Occipital lobe (tissue), 2 donors: Measurements from ENCODE around the gene PTPN22. TPM values are rescaled to one million over a fixed set of nuclear protein-coding genes. Genes with fewer than 3 reads are reported as not detected.
A peak's percentile ranks its signal among the peaks of the same experiment; 100 is the strongest.
"Not testable (repeated sequence)": the region's sequence is repeated elsewhere in the genome, so short reads cannot be mapped to it uniquely, and the experiment has no call there.

Source experiments
- DNase-seq: peaks from one replicate; lab custom pipeline; 2025; lab: John Stamatoyannopoulos, UW
- total RNA-seq: library from RNA; depleted of rRNA; stranded (reverse); fragments of >200 nt; gene quantifications from one replicate; pipeline ENCODE4 v1.2.3, GENCODE V29; 2014

The PTPN22 gene
- total RNA-seq, 1 donor from 2014 or later = 1.2 TPM

DNA sequence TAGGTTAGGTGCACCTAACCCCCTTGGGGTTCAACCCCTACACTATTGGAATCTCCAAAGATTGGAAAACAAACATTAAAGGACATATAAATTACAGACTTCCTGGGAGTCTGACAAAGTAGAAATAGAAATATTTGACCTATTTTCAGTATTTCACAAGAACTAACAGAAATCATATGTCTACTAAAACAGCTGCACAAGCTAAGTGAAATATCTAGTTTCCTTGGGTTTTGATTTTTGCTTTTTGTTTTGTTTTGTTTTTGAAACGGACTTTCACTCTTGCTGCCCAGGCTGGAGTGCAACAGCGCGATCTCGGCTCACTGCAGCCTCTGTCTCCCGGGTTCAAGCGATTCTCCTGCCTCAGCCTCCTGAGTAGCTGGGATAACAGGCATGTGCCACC is 18.8 kb downstream of the PTPN22 start:
- not testable (repeated sequence) for DNase-seq

DNA sequence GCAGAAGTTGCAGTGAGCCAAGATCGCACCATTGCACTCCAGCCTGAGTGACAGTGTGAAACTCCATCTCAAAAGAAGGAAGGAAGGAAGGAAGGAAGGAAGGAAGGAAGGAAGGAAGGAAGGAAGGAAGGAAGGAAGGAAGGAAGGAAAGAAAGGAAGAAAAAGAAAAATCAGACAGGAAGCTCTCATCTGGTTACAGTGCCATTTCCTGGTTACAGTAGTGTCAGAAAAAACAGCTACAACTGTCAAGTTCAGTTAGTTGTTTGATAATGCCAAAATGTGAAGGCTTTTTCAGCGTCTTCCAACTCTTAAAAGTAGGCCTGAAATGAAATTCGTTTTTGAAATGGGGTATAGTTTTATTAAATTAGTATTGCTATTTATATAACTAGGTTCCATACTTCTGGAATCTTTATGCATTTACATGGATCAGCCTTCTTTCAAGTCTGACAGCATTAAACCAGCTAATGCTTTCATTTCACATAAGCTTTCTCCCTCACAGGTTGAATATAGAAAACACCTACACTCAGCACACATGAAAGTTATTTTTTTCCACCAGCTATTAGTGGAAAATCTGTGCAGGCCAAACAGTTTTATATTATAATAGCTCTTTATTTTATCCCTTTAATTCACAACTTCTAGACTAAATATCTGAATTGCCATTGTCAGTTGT is 21.2 kb downstream of the PTPN22 start:
- DNase-seq = no peak

DNA sequence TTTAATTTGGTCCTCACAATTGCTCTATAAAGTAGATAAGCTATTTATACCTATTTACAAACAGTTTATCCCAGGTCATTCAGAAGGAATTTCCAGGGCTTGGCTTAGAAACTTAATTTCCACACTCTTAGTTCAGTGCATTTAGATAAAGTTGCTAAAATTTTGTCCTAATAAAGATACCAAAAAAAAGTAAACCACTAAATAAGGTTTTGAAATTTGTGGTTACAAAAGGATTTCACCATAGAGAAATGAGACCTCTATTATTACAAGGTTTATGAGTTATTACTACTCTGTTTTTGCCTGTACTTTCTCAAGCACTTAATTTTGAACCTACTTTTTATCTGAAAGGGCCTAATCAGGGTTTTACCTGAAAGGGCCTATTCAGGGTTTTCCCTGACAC is 22.4 kb downstream of the PTPN22 start:
- no peak for DNase-seq

DNA sequence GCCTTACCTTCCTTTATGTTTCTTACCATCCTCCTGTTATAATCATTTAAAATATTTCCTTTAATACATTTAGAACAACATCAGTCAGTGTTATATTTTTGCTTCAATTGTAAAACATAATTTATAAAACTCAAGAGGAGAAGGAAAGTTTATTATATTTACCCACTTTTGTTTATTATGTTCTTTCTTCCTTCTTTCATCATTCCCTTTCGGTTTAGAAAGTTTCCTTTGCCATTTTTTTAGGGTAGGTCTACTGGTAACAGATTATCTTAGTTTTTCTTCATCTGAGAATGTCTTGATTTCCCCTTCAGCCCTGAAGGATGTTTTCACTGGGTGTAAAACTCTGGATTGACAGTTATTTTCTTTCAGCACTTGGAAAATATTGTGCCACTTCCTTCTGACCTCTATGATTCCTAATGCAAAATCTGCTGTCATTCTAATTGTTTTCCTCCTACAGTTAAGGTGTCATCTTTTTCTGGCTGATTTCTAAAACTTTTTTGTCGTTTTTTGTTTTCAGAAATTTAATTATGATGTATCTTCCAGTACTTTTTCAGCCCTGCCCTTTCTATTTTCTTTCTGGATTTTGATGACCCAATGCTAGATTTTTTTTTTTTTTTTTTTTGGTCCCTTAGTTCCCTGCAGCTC is 25.0 kb downstream of the PTPN22 start:
- no peak for DNase-seq

DNA sequence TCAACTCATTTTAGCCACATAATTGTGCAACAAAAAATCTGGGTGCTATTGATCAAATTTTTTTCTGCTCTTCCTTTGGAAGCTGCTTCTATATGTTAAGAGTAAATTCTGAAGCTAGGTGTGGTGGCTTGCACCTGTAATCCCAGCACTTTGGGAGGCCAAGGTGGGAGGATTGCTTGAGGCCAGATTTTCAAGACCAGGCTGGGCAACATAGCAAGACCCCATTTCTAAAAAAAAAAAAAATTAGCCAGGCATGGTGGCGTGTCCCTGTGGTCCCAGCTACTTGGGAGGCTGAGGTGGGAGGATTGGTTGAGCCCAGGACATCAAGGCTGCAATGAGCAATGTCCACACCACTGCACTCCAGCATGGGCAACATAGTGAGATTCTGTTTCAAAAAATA is 35.0 kb downstream of the PTPN22 start:
- DNase-seq = no peak

DNA sequence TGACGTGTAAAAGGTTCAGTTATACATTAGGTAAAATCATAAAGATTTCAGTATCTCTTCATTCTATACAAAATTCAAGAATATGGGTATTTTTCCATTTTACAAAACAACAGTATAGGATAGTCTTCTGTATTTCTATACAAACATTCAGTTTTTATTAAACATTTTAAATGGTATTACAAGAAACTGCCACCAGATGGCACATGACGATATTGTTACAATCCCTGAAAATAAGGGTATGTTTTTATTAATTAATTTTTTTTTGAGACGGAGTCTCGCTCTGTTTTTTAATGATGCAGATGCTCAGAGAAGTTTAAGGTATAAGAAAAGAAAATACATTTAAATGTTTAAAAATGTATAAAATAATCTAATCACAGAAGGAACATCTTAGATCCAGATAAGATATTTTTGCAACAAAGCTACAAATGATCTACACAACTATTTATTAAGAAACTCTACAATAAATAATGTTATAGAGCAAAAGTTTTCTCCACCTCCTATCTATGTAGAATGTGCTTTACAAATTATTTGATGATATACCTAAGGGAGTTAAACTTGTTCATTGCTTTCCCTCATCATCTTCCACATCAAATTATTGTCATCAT is 35.7 kb downstream of the PTPN22 start:
- DNase-seq = no peak

DNA sequence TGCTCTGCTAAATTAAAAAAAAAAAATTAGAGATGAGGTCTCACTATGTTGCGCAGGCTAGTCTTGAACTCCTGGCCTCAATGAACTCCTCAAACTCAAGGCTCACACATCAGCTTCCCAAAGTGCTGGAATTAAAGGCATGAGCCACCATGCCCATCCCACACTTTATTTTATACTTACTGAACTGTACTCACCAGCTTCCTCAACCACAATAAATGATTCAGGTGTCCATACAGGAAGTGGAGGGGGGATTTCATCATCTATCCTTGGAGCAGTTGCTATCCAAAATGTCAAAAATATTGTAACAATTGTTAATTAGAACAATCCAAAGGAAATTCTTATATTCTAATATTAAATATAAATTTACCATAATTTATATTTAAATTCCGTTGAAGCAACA is 36.8 kb downstream of the PTPN22 start:
- DNase-seq = no peak

DNA sequence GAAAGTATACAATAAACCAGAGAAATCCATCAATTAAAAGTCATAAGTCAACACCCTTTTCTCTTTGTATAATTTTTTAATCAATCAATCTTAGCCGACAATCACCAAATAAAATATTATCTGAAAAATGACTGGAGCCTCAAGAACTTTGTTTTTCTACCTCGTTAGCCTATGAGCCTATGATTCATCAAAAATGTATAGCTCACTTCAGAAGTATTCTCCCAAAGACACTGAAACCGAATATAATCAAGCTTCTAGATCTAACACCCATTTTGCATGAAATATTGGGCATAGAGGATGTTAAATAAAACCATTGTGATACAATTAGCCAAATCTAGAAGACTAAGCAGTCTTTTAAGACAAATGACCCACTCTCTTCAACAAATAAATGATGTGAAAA is 41.5 kb downstream of the PTPN22 start:
- no peak for DNase-seq

DNA sequence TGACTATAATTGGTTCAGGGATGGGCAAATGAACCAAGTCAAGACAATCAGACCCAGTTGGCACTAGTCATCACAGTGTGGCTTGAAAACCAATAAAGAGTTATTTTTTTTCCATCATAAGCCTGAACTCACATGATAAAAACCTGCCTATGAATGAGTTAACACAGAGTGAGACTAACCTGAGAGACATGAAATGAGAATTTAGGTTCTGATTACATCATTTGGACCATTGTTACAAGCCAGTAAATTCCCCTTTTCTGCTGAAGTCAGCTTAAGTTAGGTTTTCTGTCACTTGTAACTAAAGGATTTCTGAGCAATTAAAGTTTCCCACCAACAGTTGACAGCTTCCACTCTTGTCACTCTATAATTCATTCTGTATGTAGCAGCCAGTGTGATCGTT is 49.6 kb downstream of the PTPN22 start:
- no peak for DNase-seq

DNA sequence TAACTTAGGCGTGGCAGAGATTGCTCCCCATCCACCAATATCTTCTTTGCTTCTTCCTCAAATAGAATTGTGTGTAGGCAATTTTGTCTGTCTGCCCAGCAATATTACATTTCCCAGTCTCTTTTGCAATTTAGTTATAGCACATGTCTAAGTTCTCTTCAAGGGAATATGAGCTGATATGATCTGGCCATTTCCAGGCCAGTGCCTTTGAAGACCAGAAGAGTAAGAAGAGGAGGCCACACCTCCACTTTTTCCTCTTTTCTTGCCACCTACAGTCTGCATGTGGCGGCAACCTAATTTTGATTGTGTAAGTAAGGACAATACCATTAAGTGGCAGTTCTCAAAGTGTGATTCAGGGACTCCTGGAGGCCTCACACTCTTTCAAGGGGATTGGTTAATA is 52.9 kb downstream of the PTPN22 start:
- DNase-seq = no peak

DNA sequence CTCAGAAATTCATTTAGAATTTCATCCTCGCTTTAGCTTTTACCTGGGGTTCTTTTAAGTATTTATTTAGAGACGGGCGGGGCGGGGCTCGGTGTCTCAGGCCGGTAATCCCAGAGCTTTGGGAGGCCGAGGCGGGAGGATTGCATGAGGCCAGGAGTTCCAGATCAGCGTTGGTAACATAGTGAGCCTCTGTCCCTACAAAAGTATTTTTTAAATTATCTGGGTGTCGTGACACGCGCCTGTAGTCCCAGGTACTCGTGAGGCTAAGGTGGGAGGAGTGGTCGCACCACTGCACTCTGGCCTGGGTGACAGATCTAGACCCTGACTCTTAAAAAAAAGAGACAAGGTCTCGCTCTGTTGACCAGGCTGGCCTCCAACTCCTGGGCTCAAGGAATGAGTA is 58.3 kb downstream of the PTPN22 start:
- no peak for DNase-seq

DNA sequence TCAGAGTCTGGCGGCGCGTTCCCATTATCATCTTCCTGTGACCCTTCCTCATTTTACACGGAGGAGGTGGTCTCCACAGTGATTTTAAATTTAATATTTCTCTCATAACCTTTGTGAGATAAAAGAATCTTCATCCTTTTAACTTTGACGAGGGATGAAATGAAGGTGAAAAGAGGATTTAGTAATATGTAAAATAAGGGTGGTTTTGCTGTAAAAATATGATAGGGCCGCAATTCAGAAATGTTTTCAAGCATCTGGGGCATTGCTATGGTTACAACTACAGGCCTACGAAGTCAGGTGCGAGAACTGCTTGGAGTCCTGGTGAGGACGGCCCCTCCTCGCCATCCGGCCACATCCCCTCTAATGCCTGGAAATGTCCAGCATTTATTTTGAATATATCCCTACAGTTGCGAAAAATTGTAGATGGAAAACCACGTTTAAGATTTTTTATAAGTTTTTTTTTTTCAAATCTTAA is 58.8 kb downstream of the PTPN22 start:
- DNase-seq = no peak

DNA sequence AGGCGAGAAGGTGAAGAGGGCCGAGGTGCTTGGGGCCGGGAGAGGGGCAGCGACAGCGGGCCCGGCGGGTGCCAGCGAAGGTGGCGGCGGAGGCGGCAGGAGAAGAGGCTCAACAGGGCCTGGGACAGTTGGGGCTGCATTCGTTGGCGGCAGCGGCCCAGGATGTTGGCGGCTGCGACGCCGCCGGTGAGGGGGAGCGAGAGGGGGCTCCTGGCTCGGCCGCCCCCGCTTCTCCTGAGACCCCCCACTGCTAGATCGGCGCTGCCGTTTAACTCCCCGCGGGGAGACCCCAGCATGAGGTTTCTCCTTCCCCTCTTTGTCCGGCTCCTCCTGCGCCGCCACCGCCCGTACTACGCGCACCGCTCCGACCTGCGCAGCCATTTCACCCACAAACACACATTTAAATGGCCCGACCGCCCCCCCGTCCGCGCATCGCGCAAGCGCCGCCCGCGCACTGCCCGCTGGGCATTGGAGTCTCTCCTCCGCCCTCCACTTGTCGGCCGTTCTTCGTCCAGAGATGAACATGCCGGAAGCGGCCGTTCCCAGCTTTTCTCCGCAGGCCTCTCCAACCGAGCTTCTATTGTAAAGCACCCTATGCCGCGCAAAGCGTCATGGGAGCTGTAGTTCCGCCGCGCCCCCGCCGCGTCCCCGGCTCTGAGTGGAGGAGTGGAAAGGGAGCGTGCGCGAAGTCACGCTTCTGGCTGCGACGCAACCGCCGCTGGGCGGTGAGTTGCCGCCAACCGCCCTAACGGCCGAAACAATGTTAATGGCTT is 59.4 kb downstream of the PTPN22 start, which contains the start of gene RSBN1:
TSS of gene RSBN1 (minus strand) at position 589 of the 773 bp plus-strand sequence. CDS start at position 525, 64 bp downstream.
- DNase-seq = peak; percentile 99

DNA sequence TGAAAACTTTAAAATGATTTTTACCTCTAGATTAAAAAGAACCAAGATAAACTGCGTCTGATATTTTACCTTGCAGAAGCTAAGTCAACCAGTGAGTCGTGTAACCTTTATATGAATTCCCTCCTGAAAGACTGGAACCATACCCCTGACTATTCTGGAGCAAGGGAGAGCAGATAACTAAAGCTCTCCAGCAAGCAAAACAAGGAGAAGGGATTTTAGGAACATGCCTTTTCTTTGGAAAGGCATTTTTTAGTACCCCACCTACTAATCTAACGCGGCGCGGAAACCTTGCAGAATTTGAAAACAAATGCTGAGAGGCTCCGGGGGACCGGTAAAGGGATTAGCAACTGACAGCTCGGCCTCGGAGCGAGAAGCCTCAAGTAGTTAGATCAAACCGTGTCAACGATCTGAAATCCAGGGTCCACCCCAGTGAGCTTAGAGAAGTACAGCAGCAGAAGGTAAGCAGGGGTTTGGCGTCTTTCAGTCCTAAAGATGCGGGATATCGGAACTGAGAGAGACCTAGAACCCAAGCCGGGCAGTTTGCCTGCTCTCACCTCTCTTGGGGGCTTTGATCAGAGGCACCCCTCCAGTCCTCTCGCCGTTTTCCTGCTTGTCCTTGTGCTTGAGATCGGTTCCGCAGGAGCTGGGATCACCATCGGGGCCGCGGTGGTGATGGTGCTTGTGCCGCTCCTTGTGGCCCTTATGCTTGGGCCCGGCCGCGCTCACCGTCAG is 60.2 kb downstream of the PTPN22 start:
- no peak for DNase-seq

DNA sequence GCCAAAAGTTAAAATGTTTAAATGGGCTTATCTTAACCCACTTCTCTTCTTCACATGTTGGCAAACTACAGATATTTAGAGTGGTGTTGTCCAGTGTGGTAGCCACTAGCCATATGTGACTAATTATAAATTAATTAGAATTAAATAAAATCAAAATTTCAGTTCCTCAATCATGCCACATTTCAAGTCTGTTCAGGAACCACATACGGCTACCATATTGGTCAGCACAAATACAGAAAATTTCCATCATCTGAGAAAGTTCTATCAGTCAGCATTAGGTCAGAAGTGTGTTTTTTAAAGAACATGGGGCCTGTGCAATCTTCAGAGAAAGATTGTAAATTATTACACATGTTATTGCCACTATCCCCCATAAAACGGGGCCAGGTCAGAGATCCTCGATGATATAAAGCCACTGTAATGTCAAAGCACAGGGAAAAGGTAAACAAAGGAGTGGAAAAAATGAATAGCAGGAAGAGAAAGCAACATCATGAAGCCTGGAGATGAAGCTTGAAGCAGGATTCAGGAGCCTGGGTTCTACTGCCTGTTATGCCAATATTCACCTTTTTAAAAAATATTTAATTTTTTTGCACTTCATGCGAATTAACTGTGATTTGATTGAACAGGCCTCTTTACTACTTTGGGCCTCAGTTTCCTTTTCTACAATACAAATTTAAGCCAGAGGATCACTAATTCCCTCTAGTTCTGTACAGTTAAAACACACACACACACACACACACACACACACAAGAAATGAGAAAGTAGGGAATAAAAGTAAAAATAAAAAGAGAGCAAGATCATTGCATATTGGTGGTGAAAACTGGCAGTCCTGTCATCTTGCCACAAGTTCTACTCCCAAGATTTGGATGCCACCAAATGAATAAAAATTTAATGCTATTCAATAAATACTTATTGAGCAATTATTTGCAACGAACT is 61.6 kb downstream of the PTPN22 start:
- DNase-seq = no peak

DNA sequence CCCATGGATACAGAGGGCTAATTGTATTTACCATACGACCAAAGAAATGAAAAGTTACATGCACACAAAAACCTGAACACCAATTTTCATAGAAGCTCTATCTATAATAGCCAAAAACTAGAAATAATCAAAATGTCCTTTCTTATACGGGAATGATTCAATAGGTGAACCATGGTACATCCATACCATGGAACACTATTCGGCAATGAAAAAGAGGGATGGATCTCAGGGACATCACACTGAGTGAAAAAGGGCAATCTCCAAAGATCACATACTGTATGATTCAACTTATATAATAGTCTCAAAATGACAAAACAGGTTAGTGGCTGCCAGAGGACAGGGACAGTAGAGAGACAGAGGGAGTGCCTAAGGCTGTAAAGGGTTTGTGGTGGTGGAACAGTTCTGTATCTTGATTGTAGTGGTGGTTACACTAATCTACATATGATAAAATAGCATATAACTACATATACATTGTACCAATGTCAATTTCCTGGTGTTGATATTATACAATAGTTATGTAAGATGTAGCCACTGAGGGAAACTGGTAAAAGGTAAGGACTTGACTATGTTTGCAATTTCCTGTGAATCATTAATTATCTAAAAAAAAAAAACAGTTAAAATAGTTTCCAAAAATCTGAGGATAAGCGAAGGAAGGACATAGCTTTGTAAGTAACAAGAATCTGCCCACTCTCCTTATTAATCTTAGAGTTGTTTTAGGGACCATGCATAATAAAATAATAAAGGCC is 62.9 kb downstream of the PTPN22 start:
- no peak for DNase-seq

DNA sequence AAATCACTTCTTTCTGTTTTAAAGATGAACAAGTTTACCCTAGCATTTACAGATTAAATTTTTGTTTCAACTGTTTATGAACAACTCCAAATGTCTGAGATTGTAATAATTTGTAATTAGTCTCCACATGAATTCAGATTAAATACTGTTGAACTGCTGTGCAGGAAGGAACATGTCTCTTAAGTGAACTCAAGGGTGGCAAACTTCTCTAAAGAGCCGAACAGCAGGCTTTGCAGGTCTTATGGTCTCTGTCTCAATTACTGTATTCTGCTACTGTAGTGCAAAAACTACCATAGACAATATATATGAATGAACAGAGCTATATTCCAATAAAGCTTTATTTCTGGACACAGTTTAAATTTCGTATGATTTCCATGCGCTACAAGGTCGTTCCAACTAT is 65.9 kb downstream of the PTPN22 start:
- no peak for DNase-seq

DNA sequence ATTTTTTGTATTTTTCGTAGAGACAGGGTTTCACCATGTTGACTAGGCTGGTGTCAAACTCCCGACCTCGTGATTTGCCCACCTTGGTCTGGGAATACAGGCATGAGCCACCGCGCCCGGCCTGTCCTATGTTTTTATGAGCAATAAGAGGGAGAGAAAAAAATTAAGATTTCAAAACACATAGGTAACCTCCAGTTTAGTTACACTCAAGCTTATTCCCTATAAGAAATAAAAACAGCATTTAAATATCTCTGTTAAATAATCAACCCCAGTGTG is 66.3 kb downstream of the PTPN22 start:
- no peak for DNase-seq

DNA sequence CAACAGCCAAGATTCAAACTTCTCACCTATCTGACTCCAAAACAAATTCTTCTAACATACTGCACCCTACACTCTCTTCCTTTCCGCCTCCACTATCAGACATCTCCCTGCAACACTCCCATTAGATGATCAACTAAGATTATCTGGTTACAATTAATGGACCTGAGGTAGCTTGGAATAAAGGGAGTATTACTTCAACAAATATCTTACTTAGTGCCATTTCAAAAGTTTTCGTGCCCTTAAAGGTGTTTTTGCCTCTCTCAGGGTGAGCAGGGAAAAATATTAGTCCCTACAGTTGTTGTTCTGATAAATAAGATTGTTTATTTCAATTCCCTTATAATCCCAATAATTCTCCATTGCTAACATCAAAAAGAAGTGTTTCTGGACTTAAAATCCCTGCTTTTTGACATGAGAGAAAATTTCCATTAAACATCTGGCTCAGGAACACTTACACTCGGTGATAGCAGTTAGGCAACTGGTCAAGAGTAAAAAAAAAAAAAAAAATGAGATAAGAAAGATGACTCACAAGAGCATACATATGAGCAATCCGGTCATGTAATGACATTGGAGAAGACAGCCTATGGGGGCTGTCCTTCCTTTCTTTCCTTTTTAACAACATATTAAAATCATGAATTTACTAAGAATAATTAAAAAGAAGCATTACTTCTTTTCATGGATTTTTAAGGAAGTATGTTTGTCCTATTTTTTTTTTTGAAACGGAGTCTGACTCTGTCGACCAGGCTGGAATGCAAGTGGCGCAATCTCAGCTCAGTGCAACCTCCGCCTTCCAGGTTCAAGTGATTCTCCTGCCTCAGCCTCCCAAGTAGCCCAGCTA is 66.9 kb downstream of the PTPN22 start:
- no peak for DNase-seq
